ENCODE results near the gene SFT2D1. TPM values are rescaled to one million over a fixed set of nuclear protein-coding genes. Genes with fewer than 3 reads are reported as not detected.

SFT2D1 gene
- total and polyA plus RNA-seq, 9 donors = 21.1 to 37.2 (median 35.8) TPM

Other genes starting within 250 kb of the SFT2D1 start
- gene TBXT, start 174.7 kb downstream of the SFT2D1 start, total RNA-seq = not detected
- not detected for gene TBXT, start 174.7 kb downstream of the SFT2D1 start, polyA plus RNA-seq (ENCODE audit: insufficient read depth in 1 of 8, insufficient read length in 8 of 8, low replicate concordance in 1 of 8)
- gene PRR18, start 34.2 kb downstream of the SFT2D1 start, total RNA-seq = 0.22 TPM
- under 1 TPM; 0.30 to 1.00 (median 0.72) TPM for gene PRR18, start 34.2 kb downstream of the SFT2D1 start, polyA plus RNA-seq (ENCODE audit: insufficient read depth in 1 of 8, insufficient read length in 8 of 8, low replicate concordance in 1 of 8)
- 69.2 TPM for gene MPC1, start 40.4 kb upstream of the SFT2D1 start, total RNA-seq
- 10 to 100 TPM; 64.7 to 98.0 (median 72.5) TPM for gene MPC1, start 40.4 kb upstream of the SFT2D1 start, polyA plus RNA-seq (ENCODE audit: insufficient read depth in 1 of 8, insufficient read length in 8 of 8, low replicate concordance in 1 of 8)
- gene RAMACL, start 244.1 kb upstream of the SFT2D1 start, total RNA-seq = 0.71 TPM
- under 1 TPM in 5 of 8 donors, not detected in 3; 0.11 to 0.22 (median 0.15) TPM for gene RAMACL, start 244.1 kb upstream of the SFT2D1 start, polyA plus RNA-seq (ENCODE audit: insufficient read depth in 1 of 8, insufficient read length in 8 of 8, low replicate concordance in 1 of 8)

Measured in muscle of leg (tissue), 9 donors.